ENCODE results near the gene KRTAP2-1.

DNA sequence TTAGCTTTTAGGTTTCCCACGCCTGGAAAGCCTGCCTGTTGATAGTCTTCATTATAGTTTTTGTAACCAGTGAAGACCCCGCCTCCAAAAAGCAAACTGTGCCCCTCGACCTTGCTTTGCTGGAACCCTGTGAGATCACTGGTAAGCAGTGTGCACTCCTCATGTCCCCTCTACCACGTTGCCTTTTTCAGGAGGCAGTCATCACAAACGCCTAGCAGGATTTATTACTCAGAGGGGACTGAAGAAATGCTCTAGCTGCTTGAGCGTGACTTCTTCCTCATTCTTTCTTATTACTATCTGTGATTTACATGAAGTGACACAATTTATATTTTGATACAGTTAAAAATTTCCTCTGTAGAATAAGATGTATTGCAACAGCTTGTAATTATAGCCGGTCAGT is 31.7 kb downstream of the KRTAP2-1 start:
- TF ChIP-seq POLR2A (IDR thresholded peaks at IDR 0.05): no peak
- TF ChIP-seq, protein P1, sequence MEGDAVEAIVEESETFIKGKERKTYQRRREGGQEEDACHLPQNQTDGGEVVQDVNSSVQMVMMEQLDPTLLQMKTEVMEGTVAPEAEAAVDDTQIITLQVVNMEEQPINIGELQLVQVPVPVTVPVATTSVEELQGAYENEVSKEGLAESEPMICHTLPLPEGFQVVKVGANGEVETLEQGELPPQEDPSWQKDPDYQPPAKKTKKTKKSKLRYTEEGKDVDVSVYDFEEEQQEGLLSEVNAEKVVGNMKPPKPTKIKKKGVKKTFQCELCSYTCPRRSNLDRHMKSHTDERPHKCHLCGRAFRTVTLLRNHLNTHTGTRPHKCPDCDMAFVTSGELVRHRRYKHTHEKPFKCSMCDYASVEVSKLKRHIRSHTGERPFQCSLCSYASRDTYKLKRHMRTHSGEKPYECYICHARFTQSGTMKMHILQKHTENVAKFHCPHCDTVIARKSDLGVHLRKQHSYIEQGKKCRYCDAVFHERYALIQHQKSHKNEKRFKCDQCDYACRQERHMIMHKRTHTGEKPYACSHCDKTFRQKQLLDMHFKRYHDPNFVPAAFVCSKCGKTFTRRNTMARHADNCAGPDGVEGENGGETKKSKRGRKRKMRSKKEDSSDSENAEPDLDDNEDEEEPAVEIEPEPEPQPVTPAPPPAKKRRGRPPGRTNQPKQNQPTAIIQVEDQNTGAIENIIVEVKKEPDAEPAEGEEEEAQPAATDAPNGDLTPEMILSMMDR (IDR thresholded peaks at IDR 0.05 in 4 of 5, conservative IDR thresholded peaks at IDR 0.05 in 1 of 5): no peak

All from gastrocnemius medialis (tissue), 4 donors.